ENCODE results near the gene MUC21. TPM values are rescaled to one million over a fixed set of nuclear protein-coding genes. Genes with fewer than 3 reads are reported as not detected.

Gene MUC21
- total and polyA plus RNA-seq, 2 of the 8 experiments (the other 6 are each of a cell fraction or from before 2014, with no cell fraction given) = not detected

GRCh38 chr6:30947231-30947630, 36.3 kb upstream of the MUC21 start:
- POLR2A ChIA-PET (ENCODE audit: partially characterized antibody) = no interaction called here
- no peaks in the 10 kb centered on the region; the same call in 1 of the 2 replicates for H3K23me2 ChIP-seq (ENCODE audit: low read depth, low read length)
- H3K23ac ChIP-seq (ENCODE audit: insufficient read length) = no peak overlapping the region
- H3K27me3 ChIP-seq (replicated peaks in 1 of 4; ENCODE audit: control insufficient read depth in 3 of 4, extremely low read depth in 1 of 4, insufficient read depth in 3 of 4, low read length in 3 of 4) = peaks cover 0 to 3% (median 0%) of the 10 kb centered on the region in 4 experiments; a peak in 1 of 7 replicates
- H4K91ac ChIP-seq (replicated peaks; ENCODE audit: insufficient read length, low read length) = no peak overlapping the region
- H3K56ac ChIP-seq (replicated peaks; ENCODE audit: insufficient read length, low read depth, low read length) = no peak overlapping the region
- WGBS, 2 experiments (ENCODE audit: extremely low coverage in 1 of 2, insufficient coverage in 1 of 2, insufficient read length in 1 of 2, insufficient replicate concordance in 2 of 2, low coverage in 1 of 2, low lambda C conversion rate in 2 of 2, missing lambda C conversion rate in 1 of 2) = 93% methylated on average over 4 of the region's 4 CpGs; no CpG with 5 or more reads in 1 of the 2 experiments
- H3K4me2 ChIP-seq (ENCODE audit: insufficient read depth in 1 of 2, low read depth in 2 of 2, low read length in 2 of 2) = no peak overlapping the region
- H3K27ac ChIP-seq (ENCODE audit: low read depth, low read length) = no peak overlapping the region
- H2BK15ac ChIP-seq (ENCODE audit: low read length) = no peak overlapping the region
- no peaks in the 10 kb centered on the region for H4K20me1 ChIP-seq (replicated peaks in 1 of 2; ENCODE audit: control insufficient read depth in 1 of 2, insufficient read depth in 2 of 2, low read length in 2 of 2)
- no peak overlapping the region for H3K4me3 ChIP-seq (ENCODE audit: extremely low read depth in 1 of 4, insufficient read depth in 2 of 4, low read depth in 3 of 4, low read length in 4 of 4)
- FAIRE-seq (no peak), DNase-seq (ENCODE audit: low read depth in 1 of 2, low spot score in 2 of 2) (no peak)
- no peaks in the 10 kb centered on the region for H3K79me1 ChIP-seq (ENCODE audit: low read depth, low read length)
- H2AFZ ChIP-seq (ENCODE audit: low read length) = no peak overlapping the region
- H3K9me3 ChIP-seq (ENCODE audit: insufficient read depth in 2 of 2, low read depth in 1 of 2, low read length in 1 of 2) = no peaks in the 10 kb centered on the region
- H3K4ac ChIP-seq (replicated peaks; ENCODE audit: insufficient read length, low read depth, low read length) = no peak overlapping the region
- no peak overlapping the region for H3K18ac ChIP-seq (ENCODE audit: extremely low read depth, low read length)
- H4K5ac ChIP-seq (ENCODE audit: insufficient read length, low read depth, low read length) = no peak overlapping the region
- peaks cover 2 to 7% (median 5%) of the 10 kb centered on the region in 4 experiments; a peak in 5 of 7 replicates for H3K4me1 ChIP-seq (replicated peaks in 1 of 4; ENCODE audit: control insufficient read depth in 3 of 4, insufficient read depth in 4 of 4, low read length in 3 of 4)
- TF ChIP-seq ATF2 (IDR thresholded peaks at IDR 0.05; ENCODE audit: low read length) (no peak), SP1 (IDR thresholded peaks at IDR 0.05; ENCODE audit: low read depth, low read length) (no peak)
- no peak overlapping the region for H4K8ac ChIP-seq (ENCODE audit: extremely low read depth, insufficient read depth, low read length)
- no peak overlapping the region for H2AK5ac ChIP-seq (ENCODE audit: low read depth, low read length)
- H3K9ac ChIP-seq (replicated peaks in 1 of 4; ENCODE audit: extremely low read depth in 1 of 4, low read depth in 3 of 4, low read length in 3 of 4) = no peak overlapping the region
- no peak overlapping the region for H2BK120ac ChIP-seq (replicated peaks; ENCODE audit: low read depth, low read length)
- no peak overlapping the region for H2BK12ac ChIP-seq (ENCODE audit: low read depth, low read length)
- no peak overlapping the region for H2BK5ac ChIP-seq (ENCODE audit: low read depth, low read length)
- no peak overlapping the region for H3K14ac ChIP-seq (ENCODE audit: insufficient read length)
- H3K36me3 ChIP-seq (ENCODE audit: control insufficient read depth in 2 of 4, insufficient read depth in 4 of 4, low read length in 3 of 4) = no peaks in the 10 kb centered on the region
- no peak overlapping the region for H2BK20ac ChIP-seq (ENCODE audit: low read length)
- CTCF ChIA-PET (ENCODE audit: partially characterized antibody) = interaction anchor here (0.6 to 1.9 kb wide), 9 partner anchors 15 to 415 kb away, joined by 3 to 7 read pairs (median 3); no protein-coding TSS in a partner anchor
- H3K79me2 ChIP-seq (ENCODE audit: control insufficient read depth in 1 of 2, insufficient read depth in 2 of 2, low read length in 2 of 2) = no peaks in the 10 kb centered on the region
